ENCODE results near the gene PHKG1.
"Not testable (repeated sequence)": the region's sequence is repeated elsewhere in the genome, so short reads cannot be mapped to it uniquely, and the experiment has no call there.

The PHKG1 gene

DNA sequence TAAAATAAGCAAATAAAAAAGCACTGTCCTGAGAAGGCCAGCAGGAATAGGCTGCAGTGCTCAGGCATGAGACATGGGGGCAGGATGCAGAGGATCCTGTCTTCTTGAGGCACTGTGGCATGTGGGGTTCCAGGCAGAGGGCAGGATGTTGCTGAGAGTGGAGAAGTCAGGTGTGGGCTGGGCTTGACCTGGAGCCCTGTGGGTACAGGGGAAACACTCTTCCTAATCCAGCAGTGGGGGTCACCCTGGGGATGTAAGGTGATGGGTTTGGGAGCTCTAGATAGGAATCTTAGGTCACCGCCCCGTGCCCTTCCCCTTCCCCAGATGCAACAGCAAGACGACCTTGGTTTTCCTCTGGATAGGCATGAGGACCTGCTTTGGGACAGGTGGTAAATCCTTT, 15.1 kb downstream of the PHKG1 start:
- Mint-ChIP-seq H3K36me3 (ENCODE audit: low read depth) (peaks cover 28% of the 10 kb centered on the region), H3K27ac (no peak overlapping the region), H3K4me3 (no peak overlapping the region), H3K4me1 (peaks cover 16% of the 10 kb centered on the region), H3K27me3 (ENCODE audit: low read depth) (no peaks in the 10 kb centered on the region), H3K9me3 (no peaks in the 10 kb centered on the region)
- TF ChIP-seq, protein P1, sequence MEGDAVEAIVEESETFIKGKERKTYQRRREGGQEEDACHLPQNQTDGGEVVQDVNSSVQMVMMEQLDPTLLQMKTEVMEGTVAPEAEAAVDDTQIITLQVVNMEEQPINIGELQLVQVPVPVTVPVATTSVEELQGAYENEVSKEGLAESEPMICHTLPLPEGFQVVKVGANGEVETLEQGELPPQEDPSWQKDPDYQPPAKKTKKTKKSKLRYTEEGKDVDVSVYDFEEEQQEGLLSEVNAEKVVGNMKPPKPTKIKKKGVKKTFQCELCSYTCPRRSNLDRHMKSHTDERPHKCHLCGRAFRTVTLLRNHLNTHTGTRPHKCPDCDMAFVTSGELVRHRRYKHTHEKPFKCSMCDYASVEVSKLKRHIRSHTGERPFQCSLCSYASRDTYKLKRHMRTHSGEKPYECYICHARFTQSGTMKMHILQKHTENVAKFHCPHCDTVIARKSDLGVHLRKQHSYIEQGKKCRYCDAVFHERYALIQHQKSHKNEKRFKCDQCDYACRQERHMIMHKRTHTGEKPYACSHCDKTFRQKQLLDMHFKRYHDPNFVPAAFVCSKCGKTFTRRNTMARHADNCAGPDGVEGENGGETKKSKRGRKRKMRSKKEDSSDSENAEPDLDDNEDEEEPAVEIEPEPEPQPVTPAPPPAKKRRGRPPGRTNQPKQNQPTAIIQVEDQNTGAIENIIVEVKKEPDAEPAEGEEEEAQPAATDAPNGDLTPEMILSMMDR (IDR thresholded peaks at IDR 0.05; ENCODE audit: unreplicated experiment in 3 of 3), result no peak

DNA sequence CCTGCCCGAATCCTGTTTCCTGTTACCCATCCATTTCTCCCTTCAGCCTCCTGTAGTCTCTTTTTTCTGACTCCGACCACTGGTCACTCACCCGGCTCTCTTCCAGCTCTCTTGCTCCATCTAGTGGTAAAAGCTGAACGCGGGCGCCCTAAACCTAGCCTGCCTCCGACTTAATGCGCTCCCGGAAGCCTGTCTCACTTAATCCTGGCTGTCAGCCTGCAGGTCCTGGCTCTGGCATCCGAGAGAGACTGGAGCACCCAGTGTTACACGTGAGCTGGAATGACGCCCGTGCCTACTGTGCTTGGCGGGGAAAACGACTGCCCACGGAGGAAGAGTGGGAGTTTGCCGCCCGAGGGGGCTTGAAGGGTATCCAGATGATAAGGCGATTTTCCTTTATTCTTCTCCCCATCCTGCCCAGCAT, 18.4 kb downstream of the PHKG1 start:
- Mint-ChIP-seq H3K9me3 (no peaks in the 10 kb centered on the region), H3K4me1 (peaks cover 10% of the 10 kb centered on the region), H3K36me3 (ENCODE audit: low read depth) (peaks cover 30% of the 10 kb centered on the region), H3K27ac (peak overlapping the region; percentile 3 to 52 (median 7)), H3K4me3 (no peak overlapping the region), H3K27me3 (ENCODE audit: low read depth) (no peaks in the 10 kb centered on the region)
- TF ChIP-seq, protein P1 (IDR thresholded peaks at IDR 0.05; ENCODE audit: unreplicated experiment in 3 of 3), result peak; percentile 85 to 87 (median 85)

- not testable (repeated sequence) for H3K27me3 Mint-ChIP-seq (ENCODE audit: low read depth); H3K27ac Mint-ChIP-seq; H3K9me3 Mint-ChIP-seq; H3K4me3 Mint-ChIP-seq
- H3K36me3 Mint-ChIP-seq (ENCODE audit: low read depth), result peaks cover 49% of the 10 kb centered on the region
- peaks cover 18% of the 10 kb centered on the region for H3K4me1 Mint-ChIP-seq
Observed at GRCh38 chr7:56066376-56066775, 26.4 kb downstream of the PHKG1 start.

DNA sequence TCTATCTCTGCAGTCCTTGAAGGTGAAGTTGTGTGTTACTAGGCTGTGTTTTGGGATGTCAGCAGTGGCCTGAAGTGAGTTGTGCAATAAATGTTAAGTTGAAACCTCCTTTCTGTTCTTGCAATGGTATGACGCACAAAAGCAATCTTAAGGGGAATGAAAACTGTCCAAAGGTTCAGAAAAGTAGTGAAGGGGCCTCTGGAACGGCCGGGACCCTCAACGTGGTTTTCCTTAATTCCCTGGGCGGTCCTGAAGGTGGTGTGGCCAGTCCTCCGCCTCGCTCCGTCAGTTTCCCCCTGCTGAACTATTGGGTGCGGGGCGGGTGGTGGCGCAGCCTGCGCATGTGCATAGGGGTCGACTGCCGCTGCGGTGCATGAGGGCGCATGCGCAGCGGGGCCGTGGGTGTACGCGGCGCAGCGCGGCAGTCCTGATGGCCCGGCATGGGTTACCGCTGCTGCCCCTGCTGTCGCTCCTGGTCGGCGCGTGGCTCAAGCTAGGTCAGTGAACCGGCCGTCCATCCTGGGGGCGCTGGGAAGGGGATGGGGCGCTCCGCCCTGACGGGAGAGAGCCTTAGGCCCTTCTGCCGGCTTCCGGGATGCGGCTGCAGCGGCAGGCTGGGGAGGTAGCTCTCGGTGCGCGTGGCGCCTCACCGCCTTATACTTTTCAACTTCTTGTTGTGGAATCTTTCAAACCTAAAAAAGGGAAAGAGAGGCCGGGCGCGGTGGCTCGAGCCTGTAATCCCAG, 28.7 kb downstream of the PHKG1 start, which contains the start of gene SUMF2:
Gene SUMF2 (plus strand): TSS at position 405 of the 744 bp plus-strand sequence. CDS start 26 bp downstream, at position 431.
- peak within 1 kb of the TSS; percentile 92 to 97 (median 94) for H3K4me3 Mint-ChIP-seq
- peaks cover 63% of the 10 kb centered on the region for H3K36me3 Mint-ChIP-seq (ENCODE audit: low read depth)
- TF ChIP-seq, protein P1 (IDR thresholded peaks at IDR 0.05; ENCODE audit: unreplicated experiment in 3 of 3), result peak in 1 of 3 experiments; percentile 17

GRCh38 chr7:56063500-56063881, 29.3 kb downstream of the PHKG1 start:
- H3K27ac Mint-ChIP-seq, result peak overlapping the region; percentile 88 to 98 (median 98)
- TF ChIP-seq, protein P1 (IDR thresholded peaks at IDR 0.05; ENCODE audit: unreplicated experiment in 3 of 3), result no peak
- H3K4me1 Mint-ChIP-seq, result peaks cover 18% of the 10 kb centered on the region
- H3K4me3 Mint-ChIP-seq, result peak overlapping the region; percentile 92 to 97 (median 94)
- H3K9me3 Mint-ChIP-seq, result no peaks in the 10 kb centered on the region
- peaks cover 61% of the 10 kb centered on the region for H3K36me3 Mint-ChIP-seq (ENCODE audit: low read depth)
- no peaks in the 10 kb centered on the region for H3K27me3 Mint-ChIP-seq (ENCODE audit: low read depth)

More for the DNA sequence above, 28.7 kb downstream of the PHKG1 start, which contains the start of gene SUMF2:
- Mint-ChIP-seq H3K27me3 (ENCODE audit: low read depth) (no peaks in the 10 kb centered on the region), H3K27ac (peak within 1 kb of the TSS; percentile 88 to 98 (median 98)), H3K9me3 (no peaks in the 10 kb centered on the region), H3K4me1 (peaks cover 18% of the 10 kb centered on the region)

DNA sequence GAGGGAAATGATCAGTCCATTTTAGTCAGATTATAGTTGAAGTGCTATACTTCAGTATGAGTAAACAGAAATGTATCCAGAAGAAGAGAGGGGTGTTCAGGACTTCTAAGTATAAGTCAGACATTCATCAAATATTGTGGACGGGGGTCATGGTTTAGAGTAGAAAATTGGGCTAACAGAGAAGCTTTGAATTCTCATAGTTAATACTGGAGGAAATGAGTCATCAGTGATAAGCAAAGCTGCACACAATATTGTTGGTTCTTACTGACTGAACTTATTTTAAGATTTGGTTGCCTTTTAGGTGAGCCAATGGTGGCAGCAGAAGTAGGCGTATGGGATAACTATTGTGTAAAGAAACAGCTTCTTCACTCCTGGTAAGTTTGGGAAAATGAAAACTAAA, 30.4 kb downstream of the PHKG1 start:
- TF ChIP-seq, protein P1 (IDR thresholded peaks at IDR 0.05; ENCODE audit: unreplicated experiment in 3 of 3), result no peak
- peaks cover 67% of the 10 kb centered on the region for H3K36me3 Mint-ChIP-seq (ENCODE audit: low read depth)
- peak overlapping the region; percentile 4 to 53 (median 37) for H3K4me3 Mint-ChIP-seq
- peak overlapping the region; percentile 18 to 98 (median 28) for H3K27ac Mint-ChIP-seq
- no peaks in the 10 kb centered on the region for H3K27me3 Mint-ChIP-seq (ENCODE audit: low read depth)
- H3K9me3 Mint-ChIP-seq, result no peaks in the 10 kb centered on the region
- H3K4me1 Mint-ChIP-seq, result peaks cover 18% of the 10 kb centered on the region

Measured in nephron (organoid).